ENCODE results near the gene IFITM10. TPM values are rescaled to one million over a fixed set of nuclear protein-coding genes. Genes with fewer than 3 reads are reported as not detected.
A peak's percentile ranks its signal among the peaks of the same experiment; 100 is the strongest.

IFITM10 gene
- total RNA-seq, 1 donor from 2014 or later, result 0.39 TPM

GRCh38 chr11:1763796-1764661, 13.6 kb upstream of the IFITM10 start, which contains the start of gene CTSD:
Gene CTSD (minus strand): TSS chr11:1763927. CDS start chr11:1763859, 68 bp downstream.
- DNase-seq (ENCODE audit: low read depth in 2 of 2), result peak; percentile 58 to 87

- no peak for DNase-seq (ENCODE audit: low read depth in 2 of 2)
Measured at GRCh38 chr11:1763336-1763795, 13.0 kb upstream of the IFITM10 start.

GRCh38 chr11:1762537-1763302, 12.3 kb upstream of the IFITM10 start:
- DNase-seq (ENCODE audit: low read depth in 2 of 2), result peak; percentile 65 to 78

- DNase-seq (ENCODE audit: low read depth in 2 of 2), result no peak
Measured at GRCh38 chr11:1761857-1762536, 11.6 kb upstream of the IFITM10 start.

- no peak for DNase-seq (ENCODE audit: low read depth in 2 of 2)
Measured at GRCh38 chr11:1761110-1761856, 10.9 kb upstream of the IFITM10 start.

GRCh38 chr11:1760351-1761109, 10.1 kb upstream of the IFITM10 start:
- peak; percentile 94 to 96 for DNase-seq (ENCODE audit: low read depth in 2 of 2)

GRCh38 chr11:1759851-1760220, 9.4 kb upstream of the IFITM10 start:
- no peak for DNase-seq (ENCODE audit: low read depth in 2 of 2)

GRCh38 chr11:1759151-1759850, 8.9 kb upstream of the IFITM10 start:
- DNase-seq (ENCODE audit: low read depth in 2 of 2), result no peak

- DNase-seq (ENCODE audit: low read depth in 2 of 2), result no peak
Measured at GRCh38 chr11:1758611-1759150, 8.3 kb upstream of the IFITM10 start.

GRCh38 chr11:1757861-1758610, 7.6 kb upstream of the IFITM10 start:
- DNase-seq (ENCODE audit: low read depth in 2 of 2), result peak in 1 of 2 donors; percentile 23

- DNase-seq (ENCODE audit: low read depth in 2 of 2), result no peak
Measured at GRCh38 chr11:1756791-1757771, 6.7 kb upstream of the IFITM10 start.

- no peak for DNase-seq (ENCODE audit: low read depth in 2 of 2)
Measured at GRCh38 chr11:1755692-1756561, 5.5 kb upstream of the IFITM10 start.

GRCh38 chr11:1755344-1755691, 4.9 kb upstream of the IFITM10 start:
- DNase-seq (ENCODE audit: low read depth in 2 of 2), result no peak

- no peak for DNase-seq (ENCODE audit: low read depth in 2 of 2)
Measured at GRCh38 chr11:1754376-1755150, 4.2 kb upstream of the IFITM10 start.

GRCh38 chr11:1753929-1754305, 3.5 kb upstream of the IFITM10 start:
- no peak for DNase-seq (ENCODE audit: low read depth in 2 of 2)

Measured in dermis microvascular lymphatic vessel endothelial cell (primary cell).